GM19372 (cell line): ENCODE results near the gene YTHDF1.

Source experiments
- ATAC-seq: cut with Tn5 transposase; IDR thresholded peaks from one replicate; pipeline ENCODE4 v1.9.1; 2021; ENCODE audit warnings: mild to moderate bottlenecking, low read depth, moderate library complexity; ENCODE audit not compliant: unreplicated experiment

The YTHDF1 gene

GRCh38 chr20:63175038-63175895 lies 40.7 kb downstream of the YTHDF1 start:
- ATAC-seq = no peak

GRCh38 chr20:63174309-63175037 lies 41.5 kb downstream of the YTHDF1 start:
- no peak for ATAC-seq

- ATAC-seq = no peak
Measured at GRCh38 chr20:63173552-63174191, 42.3 kb downstream of the YTHDF1 start.

- ATAC-seq = no peak
Measured at GRCh38 chr20:63172726-63173125, 43.2 kb downstream of the YTHDF1 start.

- no peak for ATAC-seq
Measured at GRCh38 chr20:63171991-63172390, 43.9 kb downstream of the YTHDF1 start.

- ATAC-seq = no peak
Measured at GRCh38 chr20:63169681-63170080, 46.2 kb downstream of the YTHDF1 start.

GRCh38 chr20:63168861-63169260 lies 47.1 kb downstream of the YTHDF1 start:
- no peak for ATAC-seq

- no peak for ATAC-seq
Measured at GRCh38 chr20:63167918-63168520, 47.9 kb downstream of the YTHDF1 start.

GRCh38 chr20:63167026-63167917 lies 48.7 kb downstream of the YTHDF1 start:
- no peak for ATAC-seq

- ATAC-seq = no peak
Measured at GRCh38 chr20:63166193-63167020, 49.5 kb downstream of the YTHDF1 start.

- ATAC-seq = no peak
Measured at GRCh38 chr20:63165356-63166192, 50.4 kb downstream of the YTHDF1 start.

GRCh38 chr20:63164484-63165355 lies 51.2 kb downstream of the YTHDF1 start:
- ATAC-seq = no peak

GRCh38 chr20:63163596-63164483 lies 52.1 kb downstream of the YTHDF1 start:
- no peak for ATAC-seq

GRCh38 chr20:63163171-63163570 lies 52.8 kb downstream of the YTHDF1 start:
- no peak for ATAC-seq

GRCh38 chr20:63162206-63162795 lies 53.6 kb downstream of the YTHDF1 start:
- ATAC-seq = no peak

- ATAC-seq = no peak
Measured at GRCh38 chr20:63161176-63161651, 54.7 kb downstream of the YTHDF1 start.
